ELR (cell line): ENCODE data around the gene MED14.
A peak's percentile ranks its signal among the peaks of the same experiment; 100 is the strongest.

Source experiments
- DNase-seq: peaks from one replicate; pipeline ENCODE4 v3.0.0-alpha.2; 2015; ENCODE audit warnings: low read depth

Gene MED14

DNA sequence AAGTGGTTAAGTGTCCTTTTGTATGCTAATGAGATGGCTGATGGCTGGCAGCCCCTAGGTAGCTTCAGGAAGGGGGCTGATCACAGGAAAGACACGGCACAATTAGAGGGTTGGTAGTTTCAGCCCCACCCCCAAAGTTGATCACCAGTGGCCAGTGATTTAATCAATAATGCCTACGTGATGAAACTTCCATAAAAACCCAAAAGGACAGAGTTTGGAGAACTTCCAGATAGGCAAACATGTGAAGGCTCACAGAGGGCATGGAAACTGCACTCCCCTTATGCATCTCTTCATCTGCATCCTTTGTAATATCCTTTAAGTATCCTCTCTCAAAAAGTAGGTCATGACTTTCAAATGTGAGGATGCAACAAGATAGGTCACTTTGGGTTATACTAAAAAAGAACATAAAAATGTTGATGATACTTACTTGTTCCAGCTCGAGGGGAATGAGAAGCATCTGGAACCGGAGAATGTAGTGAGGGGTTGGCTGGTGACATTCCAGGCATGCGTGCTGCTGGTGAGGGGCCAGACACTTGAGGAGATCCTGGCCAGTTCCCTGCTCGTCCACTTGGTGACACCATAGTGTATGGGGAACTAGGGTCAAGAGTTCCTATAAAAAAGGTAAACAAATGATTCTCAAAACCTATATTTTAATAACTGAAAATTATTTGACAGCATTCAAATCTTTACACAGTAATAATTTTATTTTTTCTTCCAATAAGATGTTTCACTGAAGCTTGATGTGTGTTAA, 71.3 kb downstream of the MED14 start:
- peak; percentile 19 for DNase-seq

DNA sequence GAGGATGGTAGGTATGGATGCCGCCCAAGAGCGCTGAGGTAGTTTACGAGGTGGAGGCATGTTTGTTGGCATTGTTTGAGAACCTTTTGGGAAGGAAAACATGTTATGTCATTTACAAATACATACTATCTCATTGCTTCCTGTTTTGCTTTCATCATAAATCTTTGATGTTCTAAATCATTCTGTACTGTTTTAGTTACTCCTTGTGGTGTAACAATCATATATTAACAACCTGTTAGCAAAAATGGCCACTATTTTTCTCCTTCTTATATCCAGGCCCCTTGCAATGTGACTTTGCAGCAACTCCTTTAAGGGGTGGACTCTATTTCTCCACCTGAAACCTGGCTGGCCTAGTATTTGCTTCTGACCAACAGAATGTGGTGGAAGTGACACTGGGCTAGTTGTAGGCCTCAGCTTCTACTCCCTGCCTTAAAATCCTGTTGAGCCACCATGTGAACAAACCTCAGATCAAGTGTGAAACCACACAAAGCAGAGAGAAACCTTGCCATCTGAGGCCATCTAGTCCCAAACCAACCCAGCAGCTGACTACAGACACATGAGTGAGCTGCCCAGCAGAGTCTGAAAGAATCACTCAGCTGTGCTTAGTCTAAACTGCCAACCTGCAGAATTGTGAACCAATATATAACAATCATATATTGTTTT, 72.1 kb downstream of the MED14 start:
- no peak for DNase-seq

DNA sequence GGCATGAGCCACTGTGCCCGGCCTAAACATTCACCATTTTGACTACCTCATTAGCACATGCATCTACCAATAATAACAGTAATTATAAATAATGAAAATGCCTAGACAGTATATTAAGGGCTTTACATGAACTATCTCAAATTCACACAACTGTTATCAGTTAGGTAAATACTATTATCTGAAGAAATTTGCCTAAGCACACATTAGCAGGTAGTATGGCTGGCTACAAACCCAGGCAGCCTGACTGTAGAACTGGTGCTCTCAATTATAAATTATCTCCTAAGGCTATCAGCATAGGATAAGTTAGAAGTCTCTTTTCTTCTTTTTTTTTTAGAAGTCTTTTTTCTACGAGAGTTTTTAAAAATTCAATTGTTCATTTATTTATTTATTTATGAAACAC, 73.9 kb downstream of the MED14 start:
- DNase-seq = no peak

DNA sequence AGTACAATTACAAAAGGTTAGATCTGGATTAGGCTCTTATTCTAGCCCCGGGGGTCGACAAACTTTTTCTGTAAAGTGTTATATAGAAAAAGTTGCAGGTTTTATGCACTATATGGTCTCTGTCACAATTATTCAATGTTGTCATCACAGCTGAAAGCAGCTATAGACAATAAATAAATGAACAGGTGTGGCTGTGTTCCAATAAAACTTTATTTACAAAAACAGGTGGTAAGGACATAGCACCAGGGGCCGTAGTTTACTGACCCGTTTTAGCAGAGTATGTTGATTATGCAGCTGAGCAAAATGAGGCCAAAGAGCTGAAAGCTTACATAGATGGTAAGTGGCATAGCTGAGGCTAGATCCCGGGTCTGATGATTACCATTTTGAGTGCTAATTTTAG, 75.0 kb downstream of the MED14 start:
- no peak for DNase-seq

DNA sequence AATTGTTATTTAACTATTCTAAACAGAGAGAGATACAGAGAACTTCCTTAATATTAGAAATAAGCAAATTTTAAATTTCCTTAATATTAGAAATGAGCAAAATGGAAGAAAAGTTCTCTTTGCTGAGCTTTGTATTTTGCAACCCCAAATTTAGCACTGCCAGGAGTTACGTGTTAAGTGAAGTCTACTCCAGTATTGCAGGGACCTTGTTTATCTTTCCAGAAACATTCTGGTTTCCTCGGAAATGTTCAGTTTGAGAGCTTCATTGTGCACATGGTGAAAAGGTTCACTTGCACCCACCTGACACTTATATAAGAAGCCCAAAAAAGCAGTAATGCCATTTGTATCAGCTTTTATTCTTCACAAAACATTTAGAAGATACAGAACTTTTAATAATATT, 81.8 kb downstream of the MED14 start:
- no peak for DNase-seq

DNA sequence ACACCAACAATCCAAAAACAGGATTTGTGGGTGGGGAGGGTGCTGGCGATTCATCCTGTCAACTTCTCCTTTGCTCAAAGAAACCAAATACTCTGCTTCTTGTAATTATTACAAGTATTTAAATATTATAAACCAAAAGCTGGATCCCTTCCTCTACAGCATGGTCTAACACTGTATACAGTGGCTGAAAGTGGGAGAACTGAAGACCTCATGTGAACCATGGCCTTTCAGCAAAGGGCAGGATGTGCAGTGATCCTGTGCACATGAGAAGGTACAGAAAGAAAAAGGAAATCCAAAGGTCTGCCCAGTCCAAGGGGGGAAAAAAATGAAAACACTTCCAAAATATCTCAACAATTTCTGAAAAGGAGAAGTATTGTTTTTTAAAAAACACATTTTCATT, 82.7 kb downstream of the MED14 start:
- DNase-seq = no peak

DNA sequence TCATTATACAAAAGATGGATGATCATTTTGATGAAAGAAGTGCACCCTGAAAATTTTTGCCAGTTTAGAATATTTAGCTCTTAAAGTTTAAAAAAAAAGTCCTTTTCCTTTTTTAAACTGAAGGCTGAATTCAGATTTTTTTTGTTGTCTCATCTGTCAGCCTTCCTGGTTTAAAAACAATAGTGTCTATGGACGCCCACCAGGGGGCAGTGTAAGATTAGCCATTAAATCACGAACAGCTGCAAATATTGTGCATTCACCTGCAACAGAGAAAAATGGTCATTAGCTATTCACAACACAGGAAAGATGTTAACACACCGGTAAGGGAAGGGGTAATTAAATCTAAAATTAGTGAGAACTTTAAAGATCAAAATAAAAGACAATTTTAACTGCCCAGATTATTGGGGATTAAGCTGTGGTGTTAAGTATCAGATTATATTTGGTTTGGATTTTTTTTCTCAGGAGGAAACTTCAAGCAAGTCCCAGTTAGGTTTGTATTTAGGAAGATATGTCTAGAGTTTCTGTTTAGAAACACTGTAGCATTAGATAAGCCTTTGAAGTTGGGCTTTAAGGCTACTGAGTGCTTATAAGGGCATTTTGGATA, 83.6 kb downstream of the MED14 start:
- peak; percentile 67 for DNase-seq

DNA sequence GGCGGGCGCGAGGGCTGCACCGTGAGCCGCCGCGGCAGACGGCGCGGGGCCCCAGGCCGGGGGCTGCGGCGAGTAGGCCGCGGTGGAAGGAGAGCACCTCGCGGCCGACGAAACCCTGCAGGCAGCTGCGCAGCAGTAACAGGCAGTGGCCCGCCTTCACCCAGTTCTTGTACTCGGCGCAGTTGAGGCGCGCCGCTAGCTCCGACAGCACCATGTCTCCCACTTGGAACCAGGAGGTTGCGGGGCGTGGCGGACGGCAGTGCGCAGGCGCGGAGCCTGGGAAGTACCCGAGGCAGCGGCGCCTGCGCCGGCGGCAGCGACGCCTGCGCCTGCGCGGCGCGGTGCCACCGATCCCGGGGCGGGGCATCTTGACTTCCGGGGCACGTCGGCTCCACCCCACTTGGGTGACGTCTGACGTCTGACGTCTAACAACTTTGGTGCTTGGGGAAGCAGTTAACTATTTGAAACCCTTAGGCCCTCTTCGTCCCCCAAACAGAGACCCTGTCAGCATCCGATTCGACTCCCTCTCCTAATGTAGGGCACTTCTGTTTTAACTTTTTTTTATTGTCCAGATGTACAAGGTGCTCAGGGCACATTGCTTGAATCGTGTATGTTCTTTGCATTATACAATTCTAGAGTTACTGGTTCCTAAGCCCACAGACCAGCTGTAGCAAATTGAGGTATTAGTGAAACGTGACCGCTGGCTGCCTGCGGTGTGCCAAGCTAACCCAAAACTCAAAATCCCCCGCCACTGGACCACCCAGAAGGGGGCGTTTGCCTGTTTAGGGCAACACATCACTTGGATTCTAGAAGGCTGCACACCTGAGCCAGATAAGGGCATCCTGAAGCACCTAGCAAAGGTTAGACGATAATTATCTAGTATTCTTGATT, 87.8 kb downstream of the MED14 start, which contains the start of gene CXorf38:
CXorf38 (minus strand) TSS at position 255 of the 891 bp plus-strand sequence; CDS start at position 214, 41 bp downstream.
- DNase-seq = peak; percentile 82

DNA sequence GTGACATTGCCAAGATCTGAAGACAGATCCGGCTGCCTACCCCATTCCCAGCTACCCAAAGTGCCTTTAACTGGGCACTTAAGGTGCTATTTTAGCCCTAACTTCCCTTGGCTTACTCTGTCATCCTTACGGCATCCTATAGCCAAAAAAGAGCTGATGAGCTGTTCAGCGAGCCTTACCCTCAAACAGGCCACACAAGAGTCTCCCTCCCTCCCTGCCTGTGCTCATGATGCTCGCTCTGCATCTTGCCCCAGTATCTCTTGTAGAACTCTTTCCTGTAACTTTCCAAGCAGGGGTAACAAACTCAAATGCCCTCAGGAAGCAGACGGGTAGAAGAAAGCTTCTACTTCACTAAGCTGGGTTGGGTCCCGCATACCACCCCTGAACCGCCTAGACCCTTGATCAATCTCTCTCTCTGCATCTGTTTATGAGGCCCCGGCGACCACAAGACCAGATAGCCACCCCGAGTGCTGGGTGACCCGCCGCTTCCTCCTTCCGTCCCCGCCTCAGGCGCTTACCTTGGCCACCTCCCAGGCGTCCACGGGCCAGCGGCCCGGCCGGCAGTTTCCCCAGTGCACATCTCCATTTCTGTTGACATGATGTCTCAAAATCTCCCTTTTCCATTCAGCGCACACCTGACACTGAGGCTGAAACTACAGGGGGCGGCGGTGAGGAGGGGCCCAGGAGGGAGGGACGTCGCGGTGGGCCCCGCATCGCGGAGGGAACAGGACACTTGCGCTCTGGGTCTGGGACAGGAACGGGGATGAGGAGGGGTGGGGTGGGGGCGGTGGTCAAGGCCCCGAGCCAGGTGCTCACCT, 88.6 kb downstream of the MED14 start:
- DNase-seq = peak; percentile 49

DNA sequence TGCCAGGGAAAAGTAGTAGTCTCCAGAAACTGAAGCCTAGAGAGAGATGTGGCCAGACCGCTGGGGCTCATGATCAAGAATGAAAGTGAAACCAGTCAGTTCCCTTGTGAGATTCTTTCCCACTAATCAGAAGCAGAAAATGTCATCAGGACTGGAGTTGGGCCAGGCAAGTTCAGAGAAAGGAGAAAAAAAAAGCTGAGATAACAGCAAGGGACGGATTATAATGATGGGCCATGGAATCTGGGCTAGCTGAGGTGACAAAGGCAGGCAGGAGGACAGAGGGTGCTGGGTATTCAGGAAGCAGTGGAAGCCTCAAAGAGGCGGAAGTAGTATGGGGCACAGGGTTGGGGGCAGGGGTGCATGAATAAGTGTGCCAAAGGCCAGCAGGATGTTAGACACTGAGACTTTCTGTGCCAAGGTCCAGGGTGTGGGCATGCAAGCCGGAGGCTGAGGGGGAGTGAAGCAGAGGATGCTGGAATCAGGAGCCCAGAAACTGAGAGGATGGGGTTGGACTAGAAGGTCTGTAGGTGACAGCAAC, 90.5 kb downstream of the MED14 start:
- DNase-seq = peak; percentile 71

DNA sequence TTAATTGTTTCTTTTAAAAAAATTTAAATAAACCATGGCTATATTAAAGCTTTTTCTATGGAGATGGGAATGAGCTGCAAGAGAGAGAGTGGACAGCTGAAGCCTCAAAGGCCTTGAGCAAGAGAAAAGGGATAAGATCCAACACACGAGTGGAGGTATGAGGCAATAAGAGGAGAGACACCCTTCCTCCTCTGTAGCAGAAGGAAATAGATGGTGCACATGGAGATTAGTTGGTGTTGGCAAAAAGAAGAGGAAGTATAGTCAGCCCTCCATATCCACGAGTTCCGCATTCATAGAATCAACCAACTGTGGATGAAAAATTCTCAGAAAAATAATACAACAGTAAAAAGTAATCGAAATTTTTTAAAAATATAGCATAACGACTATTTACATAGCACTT, 91.2 kb downstream of the MED14 start:
- no peak for DNase-seq

DNA sequence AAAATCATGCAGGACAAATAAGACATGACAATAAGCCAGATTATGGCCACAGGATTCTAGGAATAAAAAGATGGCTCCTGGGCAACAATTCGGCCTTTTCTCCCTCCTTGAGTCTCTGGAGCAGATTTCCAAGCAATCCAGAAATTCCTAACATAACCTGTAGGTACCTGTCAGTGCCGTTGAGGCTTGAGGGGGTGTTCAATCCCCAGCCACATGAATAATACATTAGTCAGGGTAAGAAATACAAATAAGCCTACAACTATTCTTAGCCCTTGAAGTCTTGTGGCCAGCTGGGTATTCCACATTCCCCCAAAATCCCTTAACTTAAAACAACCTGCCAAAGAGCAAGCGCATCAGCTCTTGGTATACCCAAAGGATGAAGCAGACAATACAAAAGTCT, 97.7 kb downstream of the MED14 start:
- DNase-seq = no peak

DNA sequence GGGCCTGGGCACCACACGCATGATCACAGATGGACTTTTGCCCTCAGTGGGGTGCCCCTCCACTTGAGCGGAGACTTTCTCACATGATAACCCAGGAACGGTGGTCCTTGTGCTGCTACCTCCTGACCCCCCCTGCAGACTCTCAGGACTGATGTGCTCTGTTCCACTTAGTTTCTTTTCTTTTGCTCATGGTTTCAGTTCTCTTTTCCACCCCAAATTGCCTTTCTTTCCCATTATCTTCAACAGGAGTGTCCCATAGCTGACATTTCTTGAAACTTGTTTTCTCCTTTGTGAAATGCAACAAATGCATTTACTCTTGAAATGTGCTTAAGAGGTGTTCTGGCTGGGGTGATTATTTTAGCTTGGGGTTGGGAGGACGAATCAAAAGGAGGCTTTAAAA, 103.1 kb downstream of the MED14 start:
- DNase-seq = no peak

DNA sequence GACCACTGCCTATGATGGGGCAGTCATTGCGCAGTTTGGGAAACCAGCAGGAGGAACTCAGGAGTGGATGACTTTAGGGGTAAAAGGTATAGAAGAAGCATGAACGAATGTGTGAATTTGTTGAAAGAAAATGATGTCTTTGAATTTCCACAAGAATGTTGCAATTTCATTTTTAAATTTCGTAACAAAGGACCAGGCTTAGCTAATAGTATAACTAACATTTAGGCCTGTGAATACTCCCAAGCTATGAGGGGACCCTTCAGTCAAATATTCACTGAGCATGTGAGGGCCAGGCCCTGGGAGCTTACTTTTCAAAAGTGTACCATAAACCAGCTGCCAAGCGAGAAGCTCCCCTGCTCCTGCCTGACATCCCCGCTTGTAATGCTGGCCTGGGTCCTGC, 106.8 kb downstream of the MED14 start:
- no peak for DNase-seq

DNA sequence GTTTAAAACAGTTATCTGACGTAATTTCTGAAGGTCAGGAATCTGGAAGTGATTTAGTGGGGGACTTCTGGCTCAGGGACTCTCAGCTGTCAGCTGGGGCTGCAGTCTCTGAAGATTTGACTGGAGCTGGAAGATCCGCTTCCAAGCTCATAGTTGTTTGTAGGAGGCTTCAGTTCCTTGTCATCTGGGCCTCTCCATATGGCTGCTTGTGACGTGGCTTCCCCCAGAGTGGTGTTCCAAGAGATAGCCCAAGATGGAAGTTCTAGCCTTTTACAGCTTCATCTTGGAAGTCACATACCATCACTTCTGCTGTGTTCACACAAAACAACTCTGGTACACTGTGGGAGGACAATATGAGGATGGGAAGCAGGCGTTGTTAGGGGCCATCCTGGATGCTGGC, 110.0 kb downstream of the MED14 start:
- no peak for DNase-seq

DNA sequence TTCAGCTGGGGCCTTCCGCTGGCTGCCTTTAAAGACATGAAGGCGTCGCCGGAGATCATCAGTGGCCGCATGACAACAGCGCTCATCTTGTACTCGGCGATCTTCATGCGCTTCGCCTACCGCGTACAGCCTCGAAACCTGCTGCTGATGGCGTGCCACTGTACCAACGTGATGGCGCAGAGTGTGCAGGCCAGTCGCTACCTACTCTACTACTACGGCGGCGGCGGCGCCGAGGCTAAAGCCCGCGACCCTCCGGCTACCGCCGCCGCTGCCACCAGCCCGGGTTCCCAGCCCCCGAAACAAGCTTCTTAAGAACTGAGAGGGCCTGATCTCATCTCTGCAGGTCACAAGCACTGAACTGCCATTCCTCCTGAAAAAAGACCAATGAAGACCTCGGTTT, 111.7 kb downstream of the MED14 start:
- DNase-seq = no peak

DNA sequence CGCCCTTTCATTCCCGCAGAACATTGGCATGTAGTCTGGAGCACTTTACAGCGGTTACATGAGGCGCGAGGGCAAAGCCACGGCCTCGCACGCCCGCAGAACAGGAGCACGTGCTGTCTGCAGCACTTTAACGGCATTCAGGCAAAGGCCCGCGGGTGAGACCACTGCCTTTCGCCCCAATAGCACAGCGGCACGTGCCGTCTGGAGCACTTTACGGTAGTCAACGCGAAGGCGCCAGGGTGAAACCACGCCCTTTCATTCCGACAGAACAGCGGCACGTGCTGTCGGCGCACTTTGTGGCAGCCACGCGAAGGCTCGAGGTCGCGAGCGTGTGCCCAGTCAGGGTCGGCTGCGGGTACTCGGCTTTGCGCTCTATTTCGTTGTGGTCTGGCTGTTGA, 112.2 kb downstream of the MED14 start, which contains the start of gene MPC1L:
MPC1L (plus strand) TSS at position 290 of the 398 bp plus-strand sequence. CDS start 138 bp downstream, outside the sequence.
- no peak for DNase-seq

DNA sequence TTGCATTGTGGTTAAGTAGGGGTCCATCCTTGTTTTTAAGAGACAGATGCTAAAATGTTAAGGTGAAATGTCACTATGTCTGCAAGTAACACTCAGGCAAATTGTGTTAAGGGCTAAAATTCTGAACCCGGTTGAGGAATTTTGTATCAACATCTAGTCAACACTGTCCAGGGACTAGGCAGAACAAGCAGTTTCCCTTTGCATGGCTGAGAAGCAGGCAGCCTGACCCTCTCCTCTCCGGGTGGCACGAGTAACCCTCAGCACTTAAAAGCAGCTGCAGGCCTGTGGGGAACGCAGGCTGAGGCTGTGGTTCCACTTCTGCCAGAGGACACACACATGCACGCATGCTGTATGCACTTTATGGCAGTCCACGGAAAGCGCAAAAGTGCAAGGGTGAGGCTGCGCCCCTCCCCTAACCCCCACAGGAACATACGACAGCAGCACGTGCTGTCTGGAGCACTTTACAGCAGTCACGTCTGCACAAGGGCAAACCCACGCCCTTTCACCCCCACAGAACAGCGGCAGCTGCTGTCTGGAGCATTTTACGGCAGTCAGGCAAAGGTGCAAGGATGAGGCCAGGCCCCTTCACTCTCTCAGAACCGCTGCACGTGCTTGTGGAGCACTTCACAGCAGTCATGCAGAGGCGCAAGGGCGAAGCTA, 112.7 kb downstream of the MED14 start:
- no peak for DNase-seq

DNA sequence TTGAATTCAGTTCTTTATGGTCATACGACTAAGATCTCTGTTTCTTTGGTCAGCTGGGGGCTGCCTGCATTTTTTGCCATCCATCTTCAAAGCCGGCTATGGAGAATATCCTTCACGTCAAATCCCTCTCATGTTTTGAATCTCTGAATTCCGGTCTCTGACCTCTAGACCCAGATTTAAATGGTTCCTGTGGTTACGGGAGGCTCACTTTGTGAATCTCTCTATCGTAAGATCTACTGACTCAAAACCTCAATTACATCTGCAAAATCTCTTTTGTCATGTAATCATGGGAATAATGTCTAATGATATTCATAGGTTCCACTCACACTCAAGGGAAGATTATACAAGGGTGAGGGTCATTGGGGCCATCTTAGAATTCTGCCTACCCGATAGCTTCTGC, 117.8 kb downstream of the MED14 start:
- no peak for DNase-seq

DNA sequence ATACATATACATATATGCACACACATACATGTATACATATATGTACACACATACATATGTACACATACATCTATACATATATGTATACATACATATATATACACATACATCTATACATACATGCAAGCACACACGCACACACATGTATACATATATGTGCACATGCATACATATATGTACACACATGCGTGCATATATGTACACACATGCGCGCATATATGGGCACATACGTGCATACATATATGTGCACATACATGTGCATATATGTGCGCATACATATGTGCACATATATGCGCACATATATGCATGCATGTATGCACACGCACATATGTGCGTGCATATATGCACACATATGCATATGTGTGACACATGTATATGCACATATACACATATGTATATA, 119.4 kb downstream of the MED14 start:
- no peak for DNase-seq
